DND-41 (cell line): ENCODE measurements around the gene IL1F10.

Experiments used
- ATAC-seq: fragments of 200-7000 bp; cut with Tn5 transposase; 3 replicates; pipeline ENCODE4 v1.9.1; 2021; ENCODE audit warnings: low read depth; ENCODE audit not compliant: insufficient read depth
- DNase-seq: peaks from one replicate; pipeline ENCODE4 v3.0.0-alpha.2; 2020
- H2AFZ ChIP-seq: 2 replicates; pipeline ENCODE4 v1.6.0; 2012; ENCODE audit warnings: low read depth, low read length
- H3K27ac ChIP-seq: 2 replicates; pipeline ENCODE4 v1.5.1; 2012; ENCODE audit warnings: low read length, inconsistent platforms
- H3K27me3 ChIP-seq: fragments of 200-600 bp; sonication (generic); 2 replicates; pipeline ENCODE4 v1.6.0; 2012; ENCODE audit warnings: low read length, mild to moderate bottlenecking, inconsistent platforms; ENCODE audit not compliant: insufficient read depth, poor library complexity
- H3K36me3 ChIP-seq: 2 replicates; pipeline ENCODE4 v1.5.1; 2012; ENCODE audit warnings: low read length, inconsistent platforms; ENCODE audit not compliant: insufficient read depth
- H3K4me1 ChIP-seq: 2 replicates; pipeline ENCODE4 v1.5.1; 2012; ENCODE audit warnings: mild to moderate bottlenecking, low read length; ENCODE audit not compliant: insufficient read depth
- H3K4me2 ChIP-seq: 2 replicates; pipeline ENCODE4 v1.6.0; 2012; ENCODE audit warnings: mild to moderate bottlenecking, moderate library complexity, low read length, inconsistent platforms; ENCODE audit not compliant: insufficient read depth
- H3K4me3 ChIP-seq, 2 experiments: fragments of 200-600 bp in 1 of 2; shearing (Covaris generic) in 1 of 2; 2 replicates each; pipeline ENCODE4 v1.5.1; 2012 to 2016; ENCODE audit warnings: inconsistent platforms in 2 of 2, low read length in 2 of 2, mild to moderate bottlenecking in 2 of 2, low read depth in 1 of 2, moderate library complexity in 1 of 2
- H3K79me2 ChIP-seq: 2 replicates; pipeline ENCODE4 v1.6.0; 2012; ENCODE audit warnings: low read length, inconsistent platforms; ENCODE audit not compliant: insufficient read depth
- H3K9ac ChIP-seq: 2 replicates; pipeline ENCODE4 v1.6.0; 2012; ENCODE audit warnings: low read depth, mild to moderate bottlenecking, inconsistent platforms, low read length, moderate library complexity
- H3K9me3 ChIP-seq: 2 replicates; pipeline ENCODE4 v1.5.1; 2012; ENCODE audit warnings: low read length, moderate library complexity, mild to moderate bottlenecking, inconsistent platforms; ENCODE audit not compliant: insufficient read depth, severe bottlenecking
- H4K20me1 ChIP-seq: 2 replicates; pipeline ENCODE4 v1.6.0; 2012; ENCODE audit warnings: low read length; ENCODE audit not compliant: insufficient read depth
- CTCF ChIP-seq: IDR thresholded peaks from 2 replicates; pipeline ENCODE4 v1.5.1; 2012; ENCODE audit warnings: borderline replicate concordance, low read length, moderate library complexity, mild to moderate bottlenecking; ENCODE audit not compliant: poor library complexity, severe bottlenecking; ENCODE audit errors: extremely low read depth
- EZH2 ChIP-seq: IDR thresholded peaks from 3 replicates; pipeline ENCODE4 v1.6.1; 2012; ENCODE audit warnings: borderline replicate concordance, low read depth, mild to moderate bottlenecking, moderate library complexity, low read length, inconsistent platforms; ENCODE audit not compliant: severe bottlenecking

IL1F10 gene

GRCh38 chr2:113075600-113075999 is 7.8 kb downstream of the IL1F10 start:
- ATAC-seq (no peak), DNase-seq (no peak)
- TF ChIP-seq CTCF = no peak
- no peak for TF ChIP-seq EZH2
- Histone ChIP-seq H4K20me1 (no peaks in the 10 kb centered on the region), H3K9ac (no peak overlapping the region), H2AFZ (no peak overlapping the region), H3K79me2 (no peaks in the 10 kb centered on the region), H3K4me3 (no peak overlapping the region), H3K4me1 (no peaks in the 10 kb centered on the region), H3K27me3 (peaks cover 29% of the 10 kb centered on the region), H3K36me3 (no peaks in the 10 kb centered on the region), H3K27ac (no peak overlapping the region), H3K4me2 (no peak overlapping the region), H3K9me3 (no peaks in the 10 kb centered on the region)

DNA sequence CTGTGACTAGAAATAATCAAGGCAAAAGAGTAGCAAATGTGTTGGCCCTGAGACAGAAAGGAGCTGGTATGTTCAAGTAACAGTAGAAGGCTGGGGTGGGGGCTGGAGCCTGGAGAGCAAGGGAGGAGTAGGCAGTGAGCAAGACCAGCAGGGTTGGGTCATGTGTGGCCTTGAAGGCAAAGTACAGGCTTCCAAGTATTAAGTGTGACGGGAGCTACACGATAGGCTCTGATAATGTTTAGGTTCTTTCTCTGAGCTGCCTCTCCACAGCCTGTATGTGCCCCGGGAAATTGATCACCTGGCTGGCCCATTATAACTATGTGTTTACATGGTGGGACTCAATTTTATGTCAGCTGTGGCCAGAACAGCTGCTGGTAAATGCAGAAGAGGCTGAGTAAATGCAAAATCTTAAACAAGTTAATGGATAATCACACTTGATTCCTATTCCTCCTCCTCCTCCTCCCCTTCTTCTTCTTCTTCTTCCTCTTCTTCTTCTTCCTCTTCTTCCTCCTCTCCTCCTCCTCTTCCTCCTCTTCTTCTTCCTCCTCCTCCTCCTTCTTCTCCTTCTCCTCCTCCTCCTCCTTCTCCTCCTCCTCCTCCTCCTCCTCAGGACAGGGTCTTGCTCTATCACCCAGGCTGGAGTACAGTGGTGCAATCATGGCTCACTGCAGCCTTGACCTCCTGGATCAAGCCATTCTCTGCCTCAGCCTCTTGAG is 9.3 kb downstream of the IL1F10 start:
- no peak for TF ChIP-seq CTCF
- no peak for TF ChIP-seq EZH2
- H3K27ac ChIP-seq = no peak overlapping the region
- no peak overlapping the region for H3K4me2 ChIP-seq
- H3K4me3 ChIP-seq = no peak overlapping the region
- H3K36me3 ChIP-seq = no peaks in the 10 kb centered on the region
- no peaks in the 10 kb centered on the region for H3K9me3 ChIP-seq
- ATAC-seq = no peak
- H3K27me3 ChIP-seq = peaks cover 38% of the 10 kb centered on the region
- no peaks in the 10 kb centered on the region for H3K79me2 ChIP-seq
- H3K9ac ChIP-seq = no peak overlapping the region
- no peaks in the 10 kb centered on the region for H4K20me1 ChIP-seq
- no peaks in the 10 kb centered on the region for H3K4me1 ChIP-seq
- H2AFZ ChIP-seq = no peak overlapping the region
- no peak for DNase-seq

GRCh38 chr2:113077921-113078320 is 10.2 kb downstream of the IL1F10 start:
- Histone ChIP-seq H3K27me3 (peaks cover 41% of the 10 kb centered on the region), H3K36me3 (no peaks in the 10 kb centered on the region), H3K4me1 (no peaks in the 10 kb centered on the region), H3K9me3 (no peaks in the 10 kb centered on the region), H3K4me3 (no peak overlapping the region), H2AFZ (no peak overlapping the region), H3K9ac (no peak overlapping the region), H4K20me1 (no peaks in the 10 kb centered on the region), H3K4me2 (no peak overlapping the region), H3K79me2 (no peaks in the 10 kb centered on the region), H3K27ac (no peak overlapping the region)
- DNase-seq (no peak), ATAC-seq (no peak)
- no peak for TF ChIP-seq CTCF
- no peak for TF ChIP-seq EZH2
